ENCODE data around the gene DEPDC5. TPM values are rescaled to one million over a fixed set of nuclear protein-coding genes. Genes with fewer than 3 reads are reported as not detected.

The DEPDC5 gene
- total and polyA plus RNA-seq, 9 of the 15 experiments (the other 6 are each of a cell fraction or from before 2014, with no cell fraction given) = 2.3 to 12.3 (median 10.7) TPM

DNA sequence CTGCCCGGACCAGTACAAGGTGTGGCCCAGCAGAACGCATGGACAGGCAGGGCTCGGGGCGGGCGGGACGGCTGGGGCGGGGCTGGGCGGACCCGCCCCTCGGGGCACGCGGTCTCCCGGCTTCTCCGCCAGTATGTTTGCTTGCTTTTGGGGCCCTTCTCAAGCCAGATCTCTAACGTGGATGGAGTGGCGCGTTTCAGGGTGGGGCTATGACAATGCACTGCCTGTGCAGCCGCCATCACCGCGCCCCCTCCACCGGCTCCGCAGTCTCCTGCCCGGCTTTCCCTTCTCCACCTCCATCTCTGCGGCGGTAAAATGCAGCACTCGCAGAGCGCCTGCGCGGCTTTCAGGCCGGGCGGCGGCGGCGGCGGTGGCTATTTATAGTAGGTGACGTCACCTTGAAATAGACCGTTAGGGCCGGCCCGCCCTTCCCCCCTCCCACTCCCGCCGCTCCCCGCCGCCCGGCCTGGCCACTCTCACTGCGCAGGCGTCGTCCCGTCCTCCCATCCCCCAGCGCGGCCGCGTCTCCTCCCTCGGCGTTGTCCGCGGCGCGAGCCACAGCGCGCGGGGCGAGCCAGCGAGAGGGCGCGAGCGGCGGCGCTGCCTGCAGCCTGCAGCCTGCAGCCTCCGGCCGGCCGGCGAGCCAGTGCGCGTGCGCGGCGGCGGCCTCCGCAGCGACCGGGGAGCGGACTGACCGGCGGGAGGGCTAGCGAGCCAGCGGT lies 190.3 kb downstream of the DEPDC5 start, which contains the start of gene YWHAH (continued):
- TF ChIP-seq SMAD4 (CRISPR knock-in tag; conservative IDR thresholded peaks at IDR 0.05) (peak; percentile 75), SUPT5H (IDR thresholded peaks at IDR 0.05) (peak; percentile 64), ZBTB17 (CRISPR knock-in tag; IDR thresholded peaks at IDR 0.05) (no peak), CTBP1 (IDR thresholded peaks at IDR 0.05; ENCODE audit: borderline replicate concordance) (peak; percentile 55; the same call in 1 of the 2 replicates), ZNF740 (CRISPR knock-in tag; IDR thresholded peaks at IDR 0.05) (no peak), ZNF740 (tag; IDR thresholded peaks at IDR 0.05) (no peak), SIN3A (IDR thresholded peaks at IDR 0.05; ENCODE audit: borderline replicate concordance in 2 of 2, control insufficient read depth in 1 of 2, low read depth in 2 of 2, low read length in 2 of 2) (peak in 1 of 2 experiments; percentile 75; a peak in 2 of 4 replicates), LEF1 (IDR thresholded peaks at IDR 0.05) (no peak), MEIS2 (IDR thresholded peaks at IDR 0.05; ENCODE audit: partially characterized antibody) (peak; percentile 12), ZNF3 (CRISPR knock-in tag; IDR thresholded peaks at IDR 0.05) (no peak), RBM22 (IDR thresholded peaks at IDR 0.05; ENCODE audit: low read depth, low read length, poor library complexity, severe bottlenecking) (no peak), CREM (IDR thresholded peaks at IDR 0.05; ENCODE audit: low read depth) (peak; percentile 73), ZNF644 (tag; IDR thresholded peaks at IDR 0.05; ENCODE audit: low read depth) (no peak), CEBPB (tag; IDR thresholded peaks at IDR 0.05) (no peak), CAMTA2 (CRISPR knock-in tag; conservative IDR thresholded peaks at IDR 0.05) (no peak), ZNF592 (IDR thresholded peaks at IDR 0.05) (peak; percentile 5; the same call in 1 of the 2 replicates), SNRNP70 (optimal IDR thresholded peaks at IDR 0.05; ENCODE audit: low read depth, low read length) (no peak), ZNF57 (CRISPR knock-in tag; IDR thresholded peaks at IDR 0.05) (no peak), POLR2A (conservative IDR thresholded peaks at IDR 0.05) (peak; percentile 70)
- TF ChIP-seq, protein P1, sequence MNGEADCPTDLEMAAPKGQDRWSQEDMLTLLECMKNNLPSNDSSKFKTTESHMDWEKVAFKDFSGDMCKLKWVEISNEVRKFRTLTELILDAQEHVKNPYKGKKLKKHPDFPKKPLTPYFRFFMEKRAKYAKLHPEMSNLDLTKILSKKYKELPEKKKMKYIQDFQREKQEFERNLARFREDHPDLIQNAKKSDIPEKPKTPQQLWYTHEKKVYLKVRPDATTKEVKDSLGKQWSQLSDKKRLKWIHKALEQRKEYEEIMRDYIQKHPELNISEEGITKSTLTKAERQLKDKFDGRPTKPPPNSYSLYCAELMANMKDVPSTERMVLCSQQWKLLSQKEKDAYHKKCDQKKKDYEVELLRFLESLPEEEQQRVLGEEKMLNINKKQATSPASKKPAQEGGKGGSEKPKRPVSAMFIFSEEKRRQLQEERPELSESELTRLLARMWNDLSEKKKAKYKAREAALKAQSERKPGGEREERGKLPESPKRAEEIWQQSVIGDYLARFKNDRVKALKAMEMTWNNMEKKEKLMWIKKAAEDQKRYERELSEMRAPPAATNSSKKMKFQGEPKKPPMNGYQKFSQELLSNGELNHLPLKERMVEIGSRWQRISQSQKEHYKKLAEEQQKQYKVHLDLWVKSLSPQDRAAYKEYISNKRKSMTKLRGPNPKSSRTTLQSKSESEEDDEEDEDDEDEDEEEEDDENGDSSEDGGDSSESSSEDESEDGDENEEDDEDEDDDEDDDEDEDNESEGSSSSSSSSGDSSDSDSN (IDR thresholded peaks at IDR 0.05; ENCODE audit: borderline replicate concordance in 1 of 2, low read depth in 2 of 2, low read length in 2 of 2) = peak; percentile 26 to 72; a peak in 2 of 4 replicates
- TF ChIP-seq, protein P2, sequence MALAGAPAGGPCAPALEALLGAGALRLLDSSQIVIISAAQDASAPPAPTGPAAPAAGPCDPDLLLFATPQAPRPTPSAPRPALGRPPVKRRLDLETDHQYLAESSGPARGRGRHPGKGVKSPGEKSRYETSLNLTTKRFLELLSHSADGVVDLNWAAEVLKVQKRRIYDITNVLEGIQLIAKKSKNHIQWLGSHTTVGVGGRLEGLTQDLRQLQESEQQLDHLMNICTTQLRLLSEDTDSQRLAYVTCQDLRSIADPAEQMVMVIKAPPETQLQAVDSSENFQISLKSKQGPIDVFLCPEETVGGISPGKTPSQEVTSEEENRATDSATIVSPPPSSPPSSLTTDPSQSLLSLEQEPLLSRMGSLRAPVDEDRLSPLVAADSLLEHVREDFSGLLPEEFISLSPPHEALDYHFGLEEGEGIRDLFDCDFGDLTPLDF (CRISPR knock-in tag; IDR thresholded peaks at IDR 0.05) = no peak

Measured in K562 (cell line).